Epithelial cell of umbilical artery (primary cell): ENCODE results near the gene SLC35D1. TPM values are rescaled to one million over a fixed set of nuclear protein-coding genes. Genes with fewer than 3 reads are reported as not detected.

Source experiments
- total RNA-seq: library from RNA; depleted of rRNA; stranded (reverse); fragments of >200 nt; gene quantifications from 2 replicates; pipeline ENCODE4 v1.2.3, GENCODE V29; 2014

Gene SLC35D1
- total RNA-seq = 5.5 and 9.3 TPM in 2 replicates

DNA sequence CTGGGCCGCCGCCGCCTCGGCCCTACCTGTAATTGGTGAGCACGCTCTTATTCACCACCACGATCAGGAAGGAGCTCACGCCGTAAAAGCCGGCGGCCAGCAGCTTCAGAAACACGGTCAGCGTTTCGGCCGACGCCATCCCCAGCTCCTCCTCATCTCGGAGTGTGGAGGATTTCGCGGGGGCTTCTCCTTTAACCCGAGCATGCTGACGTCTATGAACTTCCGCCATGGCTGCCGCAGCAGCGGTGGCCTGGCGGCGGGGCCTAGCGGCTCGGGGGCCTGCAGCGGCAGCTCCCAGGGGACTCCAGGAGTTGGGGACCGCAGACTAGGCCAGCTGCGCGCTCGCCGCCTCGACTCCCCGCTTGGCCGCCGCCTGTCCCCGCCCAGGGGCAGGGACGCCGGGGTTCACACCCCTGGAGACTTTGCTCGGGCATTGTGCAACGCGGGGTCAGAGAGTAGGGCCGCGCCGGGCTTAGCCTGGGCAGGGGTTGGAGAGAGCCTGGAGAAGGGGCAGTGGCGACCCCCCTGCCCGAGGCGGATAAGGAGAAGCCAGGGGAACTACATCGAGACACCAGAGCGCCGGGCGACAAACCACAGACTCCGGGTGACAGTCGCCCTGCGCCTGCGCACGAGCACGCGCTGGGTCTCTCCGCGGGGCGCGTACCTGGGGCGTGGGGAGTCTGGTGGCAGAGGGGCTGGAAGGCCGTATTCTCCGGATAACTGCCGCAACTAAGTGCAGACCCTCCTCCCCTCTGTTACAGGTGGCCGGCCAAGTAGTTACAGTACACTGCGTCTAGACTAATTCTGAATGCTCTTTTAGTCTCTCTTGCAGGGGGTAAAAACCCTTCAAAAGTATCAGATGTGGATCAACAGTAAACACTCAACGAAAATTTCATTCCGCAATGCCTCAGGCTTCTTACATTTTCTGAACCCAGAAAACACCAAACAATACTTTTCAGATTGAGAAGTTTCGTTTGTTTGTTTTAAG is at the start of gene SLC35D1:
TSS of gene SLC35D1 (minus strand) at position 364 of the 988 bp plus-strand sequence. CDS start at position 229, 135 bp downstream.

Other genes starting within 250 kb of the SLC35D1 start
- 1.9 and 3.8 TPM in 2 replicates for gene DNAI4, start 129.3 kb downstream of the SLC35D1 start, total RNA-seq
- 23.7 and 34.3 TPM in 2 replicates for gene MIER1, start 129.2 kb downstream of the SLC35D1 start, total RNA-seq
- gene C1orf141, start 80.8 kb upstream of the SLC35D1 start, total RNA-seq = not detected in 2 replicates
- gene IL23R, start 112.3 kb upstream of the SLC35D1 start, total RNA-seq = not detected in 2 replicates